Activated CD4-positive, alpha-beta memory T cell treated with anti-CD3 and anti-CD28 coated beads, Interleukin-2, amount 10 ng/mL, durations not matched to agents 7 days and 5 days (primary cell): ENCODE results near the gene GRN. TPM values are rescaled to one million over a fixed set of nuclear protein-coding genes. Genes with fewer than 3 reads are reported as not detected.
"Not testable (repeated sequence)": the region's sequence is repeated elsewhere in the genome, so short reads cannot be mapped to it uniquely, and the experiment has no call there.

Experiments used
- CTCF ChIA-PET: fragments of 350-600 bp; sonication (Branson Sonifier 250); formaldehyde crosslinking; loops from one replicate; lab custom pipeline; 2021; ENCODE audit warnings: antibody characterized with exemption, inconsistent platforms; lab: Charles Lee
- POLR2A ChIA-PET: fragments of 350-600 bp; sonication (Branson Sonifier 250); formaldehyde crosslinking; loops from one replicate; lab custom pipeline; 2021; ENCODE audit warnings: antibody characterized with exemption; lab: Charles Lee
- DNase-seq: peaks from one replicate; pipeline ENCODE4 v3.0.0-alpha.2; 2020
- H3K27ac Mint-ChIP-seq: one replicate; pipeline ENCODE4 v1.8.0; 2021; ENCODE audit warnings: mild to moderate bottlenecking, mixed read lengths
- H3K27me3 Mint-ChIP-seq: one replicate; pipeline ENCODE4 v1.8.0; 2021; ENCODE audit warnings: mixed read lengths
- H3K36me3 Mint-ChIP-seq: one replicate; pipeline ENCODE4 v1.8.0; 2021; ENCODE audit warnings: low read depth, mixed read lengths
- H3K4me1 Mint-ChIP-seq: one replicate; pipeline ENCODE4 v1.8.0; 2021; ENCODE audit warnings: mixed read lengths
- H3K4me3 Mint-ChIP-seq: one replicate; pipeline ENCODE4 v1.8.0; 2021; ENCODE audit warnings: mild to moderate bottlenecking, mixed read lengths
- H3K9me3 Mint-ChIP-seq: one replicate; pipeline ENCODE4 v1.8.0; 2021; ENCODE audit warnings: mixed read lengths
- total RNA-seq, 2 experiments: library from RNA; stranded (reverse); gene quantifications; one replicate each; pipeline ENCODE4 v1.2.3, GENCODE V29; 2021

Gene GRN
- total RNA-seq, 2 experiments from 2014 or later: 87.8 to 98.4 TPM

GRCh38 chr17:44369414-44370023 lies 24.4 kb downstream of the GRN start:
- H3K4me3 Mint-ChIP-seq, H3K4me1 Mint-ChIP-seq, H3K36me3 Mint-ChIP-seq, H3K27ac Mint-ChIP-seq, DNase-seq, H3K9me3 Mint-ChIP-seq: not testable (repeated sequence)
- POLR2A ChIA-PET: interaction anchor here (0.7 kb wide), 1 partner anchor 12 kb away, joined by 3 read pairs; no protein-coding TSS in a partner anchor
- CTCF ChIA-PET: interaction anchor here (0.6 to 1.8 kb wide), 5 partner anchors 11 to 68 kb away, joined by 3 to 8 read pairs (median 3); no protein-coding TSS in a partner anchor
- H3K27me3 Mint-ChIP-seq: peaks cover 43% of the 10 kb centered on the region

GRCh38 chr17:44372036-44372435 lies 26.9 kb downstream of the GRN start:
- no peak for DNase-seq
- Mint-ChIP-seq H3K4me3 (no peak overlapping the region), H3K27ac (no peak overlapping the region), H3K9me3 (no peaks in the 10 kb centered on the region), H3K36me3 (no peaks in the 10 kb centered on the region), H3K4me1 (peaks cover 7% of the 10 kb centered on the region), H3K27me3 (peaks cover 30% of the 10 kb centered on the region)
- ChIA-PET CTCF (interaction anchor here (1.3 kb wide), 1 partner anchor 9 kb away, joined by 4 read pairs; the partner anchor contains the start of gene FAM171A2), POLR2A (no interaction called here)

- POLR2A ChIA-PET: interaction anchor here (0.8 to 2.1 kb wide), 2 partner anchors 11 to 13 kb away, joined by 3 to 6 read pairs; partner anchors contain the start of gene FAM171A2
- Mint-ChIP-seq H3K36me3 (no peaks in the 10 kb centered on the region), H3K4me3 (no peak overlapping the region), H3K27me3 (peaks cover 15% of the 10 kb centered on the region), H3K4me1 (peaks cover 3% of the 10 kb centered on the region), H3K9me3 (no peaks in the 10 kb centered on the region), H3K27ac (no peak overlapping the region)
- DNase-seq: no peak
- CTCF ChIA-PET: no interaction called here
Observed at GRCh38 chr17:44374306-44375195, 29.4 kb downstream of the GRN start.

GRCh38 chr17:44375196-44376017 lies 30.3 kb downstream of the GRN start:
- Mint-ChIP-seq H3K9me3 (no peaks in the 10 kb centered on the region), H3K4me3 (no peak overlapping the region), H3K27ac (no peak overlapping the region), H3K27me3 (peaks cover 12% of the 10 kb centered on the region), H3K4me1 (no peaks in the 10 kb centered on the region), H3K36me3 (no peaks in the 10 kb centered on the region)
- no peak for DNase-seq
- POLR2A ChIA-PET: interaction anchor here (0.8 to 2.1 kb wide), 2 partner anchors 12 kb away, joined by 3 to 6 read pairs; partner anchors contain the start of gene FAM171A2
- CTCF ChIA-PET: interaction anchor here (1.0 to 1.7 kb wide), 4 partner anchors 8 to 24 kb away, joined by 3 to 5 read pairs (median 4); partner anchors contain the start of gene FAM171A2

DNA sequence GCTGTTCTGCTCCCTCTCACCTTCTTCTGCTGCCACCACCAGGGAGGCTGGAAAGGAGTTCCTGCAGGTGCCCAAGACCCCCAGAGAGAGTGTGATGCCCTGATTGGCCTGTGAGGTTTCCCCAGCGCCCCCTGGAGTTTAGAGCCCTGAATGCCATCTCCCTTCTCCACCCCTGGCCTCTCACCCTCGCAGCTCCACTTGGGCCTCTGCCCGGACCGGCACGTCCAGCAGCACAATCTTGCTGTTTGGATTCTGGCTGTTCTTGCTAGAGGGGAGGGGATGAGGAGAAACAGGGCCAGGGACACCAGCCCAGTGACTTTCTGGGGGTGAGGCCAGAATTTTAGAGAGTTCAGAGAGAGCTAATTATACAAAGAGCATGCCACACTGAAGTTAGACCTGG lies 31.0 kb downstream of the GRN start:
- H3K9me3 Mint-ChIP-seq: no peaks in the 10 kb centered on the region
- peaks cover 9% of the 10 kb centered on the region for H3K27me3 Mint-ChIP-seq
- H3K27ac Mint-ChIP-seq: no peak overlapping the region
- H3K36me3 Mint-ChIP-seq: no peaks in the 10 kb centered on the region
- H3K4me1 Mint-ChIP-seq: no peaks in the 10 kb centered on the region
- ChIA-PET POLR2A (interaction anchor here (2.1 kb wide), 1 partner anchor 13 kb away, joined by 6 read pairs; the partner anchor contains the start of gene FAM171A2), CTCF (interaction anchor here (1.0 to 1.7 kb wide), 4 partner anchors 8 to 25 kb away, joined by 3 to 5 read pairs (median 4); partner anchors contain the start of gene FAM171A2)
- DNase-seq: no peak
- H3K4me3 Mint-ChIP-seq: no peak overlapping the region

DNA sequence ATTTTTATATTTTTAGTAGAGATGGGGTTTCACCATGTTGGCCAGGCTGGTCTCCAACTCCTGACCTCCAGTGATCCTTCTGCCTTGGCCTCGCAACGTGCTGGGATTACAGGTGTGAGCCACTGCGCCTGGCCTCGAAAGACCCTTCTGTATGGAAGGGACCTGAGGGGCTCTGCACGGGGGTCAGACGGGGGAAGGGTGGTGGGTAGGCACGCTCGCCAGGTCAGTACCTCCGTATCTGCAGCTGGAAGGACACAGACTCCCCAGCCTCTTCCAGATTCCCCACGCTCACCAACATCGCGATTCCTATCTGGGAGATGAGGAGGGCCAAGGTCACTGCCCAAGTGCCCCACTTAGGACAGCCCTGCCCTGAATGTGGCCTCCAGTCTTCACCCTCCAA lies 31.7 kb downstream of the GRN start:
- DNase-seq: no peak
- Mint-ChIP-seq H3K27me3 (peaks cover 8% of the 10 kb centered on the region), H3K4me1 (no peaks in the 10 kb centered on the region), H3K27ac (no peak overlapping the region), H3K9me3 (no peaks in the 10 kb centered on the region), H3K4me3 (no peak overlapping the region), H3K36me3 (no peaks in the 10 kb centered on the region)
- ChIA-PET POLR2A (interaction anchor here (2.1 kb wide), 1 partner anchor 14 kb away, joined by 6 read pairs; the partner anchor contains the start of gene FAM171A2), CTCF (interaction anchor here (1.0 to 1.7 kb wide), 4 partner anchors 9 to 26 kb away, joined by 3 to 5 read pairs (median 4); partner anchors contain the start of gene FAM171A2)

DNA sequence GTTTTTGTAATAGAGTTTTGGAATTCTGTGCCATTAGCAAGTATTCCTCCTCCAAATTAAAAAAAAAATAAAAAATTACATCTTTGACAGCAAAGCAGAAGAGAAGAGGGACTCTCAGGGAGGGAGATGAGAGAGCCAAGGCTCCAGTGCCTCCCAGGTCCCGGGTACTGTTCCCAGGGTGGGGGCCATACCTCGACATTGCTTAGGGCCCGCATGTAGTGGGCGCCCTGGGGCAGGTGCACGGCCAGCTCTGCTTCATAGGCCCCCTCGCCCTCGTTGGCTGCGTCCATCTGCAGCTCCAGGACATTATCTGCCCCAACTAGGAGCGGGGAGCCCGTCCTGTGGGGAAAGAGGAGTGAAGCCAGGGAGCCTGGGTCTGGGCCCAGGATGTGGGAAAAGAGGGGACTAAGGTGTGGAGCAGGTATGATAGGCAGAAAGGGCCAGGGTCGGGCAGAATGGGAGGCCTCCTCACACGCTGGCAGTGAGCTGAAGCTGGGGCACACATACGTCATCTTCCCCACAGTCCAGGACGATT lies 33.1 kb downstream of the GRN start:
- Mint-ChIP-seq H3K27me3 (peaks cover 16% of the 10 kb centered on the region), H3K4me1 (no peaks in the 10 kb centered on the region), H3K36me3 (no peaks in the 10 kb centered on the region), H3K4me3 (no peak overlapping the region), H3K27ac (no peak overlapping the region), H3K9me3 (no peaks in the 10 kb centered on the region)
- no peak for DNase-seq
- CTCF ChIA-PET: no interaction called here
- POLR2A ChIA-PET: no interaction called here

DNA sequence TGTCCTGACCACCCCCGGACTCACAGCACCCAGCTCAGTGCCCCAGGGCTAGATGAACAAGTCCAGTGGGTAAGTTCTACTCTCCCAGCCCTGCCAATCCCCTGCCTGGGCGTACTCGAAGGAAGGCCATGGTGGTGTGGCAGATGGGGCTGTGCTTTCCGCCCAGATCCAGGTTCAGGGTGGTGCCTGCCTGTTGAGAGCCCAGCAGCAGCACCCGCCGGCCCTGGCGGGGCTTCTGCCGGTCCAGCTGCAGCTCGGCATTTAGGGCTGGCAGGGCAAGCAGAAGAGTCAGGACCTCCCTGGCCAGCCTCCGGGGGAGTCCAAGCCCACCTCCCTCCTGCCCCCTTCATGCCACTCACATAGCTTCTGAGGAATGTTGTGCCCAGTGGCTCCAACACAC lies 34.8 kb downstream of the GRN start:
- POLR2A ChIA-PET: no interaction called here
- H3K4me3 Mint-ChIP-seq: no peak overlapping the region
- no peak overlapping the region for H3K27ac Mint-ChIP-seq
- peaks cover 22% of the 10 kb centered on the region for H3K27me3 Mint-ChIP-seq
- H3K36me3 Mint-ChIP-seq: no peaks in the 10 kb centered on the region
- H3K9me3 Mint-ChIP-seq: no peaks in the 10 kb centered on the region
- H3K4me1 Mint-ChIP-seq: peaks cover 4% of the 10 kb centered on the region
- CTCF ChIA-PET: no interaction called here
- no peak for DNase-seq

DNA sequence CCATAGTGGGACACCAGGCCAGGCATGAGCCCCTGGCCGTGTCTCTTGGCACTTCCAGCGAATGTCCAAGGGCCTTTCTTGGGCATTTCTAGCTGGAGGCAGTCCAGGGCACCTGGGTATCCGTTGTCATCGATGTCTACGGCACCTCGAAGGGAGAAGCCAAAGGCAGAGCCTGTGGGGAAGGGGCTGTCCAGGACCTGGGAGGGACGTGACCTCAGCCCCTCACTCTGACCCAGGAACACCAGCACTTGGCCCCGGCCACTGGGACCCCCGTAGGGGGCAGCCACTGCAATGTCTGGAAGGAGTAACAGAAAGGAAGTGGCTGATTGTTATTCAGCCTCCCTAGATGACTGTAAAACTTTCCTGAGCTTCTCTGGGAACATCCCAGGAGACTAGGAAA lies 35.7 kb downstream of the GRN start:
- H3K9me3 Mint-ChIP-seq: no peaks in the 10 kb centered on the region
- no peaks in the 10 kb centered on the region for H3K36me3 Mint-ChIP-seq
- no peak overlapping the region for H3K4me3 Mint-ChIP-seq
- no peak overlapping the region for H3K27ac Mint-ChIP-seq
- POLR2A ChIA-PET: no interaction called here
- peaks cover 23% of the 10 kb centered on the region for H3K27me3 Mint-ChIP-seq
- CTCF ChIA-PET: no interaction called here
- DNase-seq: no peak
- peaks cover 7% of the 10 kb centered on the region for H3K4me1 Mint-ChIP-seq

DNA sequence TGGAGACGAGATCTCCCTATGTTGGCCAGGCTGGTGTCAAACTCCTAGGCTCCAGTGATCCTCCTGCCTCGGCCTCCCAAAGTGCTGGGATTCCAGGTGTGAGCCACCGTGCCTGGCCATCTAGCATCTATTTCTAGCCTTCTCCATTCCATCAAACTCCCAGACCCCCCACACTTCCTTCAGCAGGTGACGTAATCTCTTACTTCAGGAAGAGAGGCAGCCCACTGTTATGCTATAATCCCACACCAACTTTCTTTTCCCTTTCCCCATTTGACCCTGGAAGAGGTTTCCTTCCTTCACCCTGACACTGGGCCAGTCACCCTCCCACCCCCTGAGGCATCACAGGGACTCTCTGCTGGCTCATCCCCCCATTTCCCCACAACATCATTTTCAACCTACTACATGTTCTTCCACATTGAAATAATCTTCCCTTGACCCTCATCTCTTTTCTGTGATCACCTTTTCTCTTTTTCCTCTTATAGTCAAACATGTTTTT lies 36.8 kb downstream of the GRN start:
- no peaks in the 10 kb centered on the region for H3K9me3 Mint-ChIP-seq
- ChIA-PET POLR2A (no interaction called here), CTCF (interaction anchor here (0.5 to 0.7 kb wide), 2 partner anchors 12 to 106 kb away, joined by 3 read pairs; no protein-coding TSS in a partner anchor)
- no peak overlapping the region for H3K27ac Mint-ChIP-seq
- no peak overlapping the region for H3K4me3 Mint-ChIP-seq
- no peaks in the 10 kb centered on the region for H3K36me3 Mint-ChIP-seq
- DNase-seq: no peak
- H3K27me3 Mint-ChIP-seq: peaks cover 29% of the 10 kb centered on the region
- peaks cover 8% of the 10 kb centered on the region for H3K4me1 Mint-ChIP-seq

- CTCF ChIA-PET: no interaction called here
- POLR2A ChIA-PET: no interaction called here
- no peak for DNase-seq
- H3K9me3 Mint-ChIP-seq: no peaks in the 10 kb centered on the region
- H3K4me1 Mint-ChIP-seq: peaks cover 8% of the 10 kb centered on the region
- H3K27me3 Mint-ChIP-seq: peaks cover 31% of the 10 kb centered on the region
- H3K27ac Mint-ChIP-seq: no peak overlapping the region
- H3K4me3 Mint-ChIP-seq: no peak overlapping the region
- H3K36me3 Mint-ChIP-seq: no peaks in the 10 kb centered on the region
Observed at GRCh38 chr17:44382917-44383316, 37.8 kb downstream of the GRN start.

- peaks cover 8% of the 10 kb centered on the region for H3K4me1 Mint-ChIP-seq
- H3K27me3 Mint-ChIP-seq: peaks cover 31% of the 10 kb centered on the region
- no peaks in the 10 kb centered on the region for H3K36me3 Mint-ChIP-seq
- H3K4me3 Mint-ChIP-seq: no peak overlapping the region
- DNase-seq: no peak
- H3K27ac Mint-ChIP-seq: no peak overlapping the region
- no peaks in the 10 kb centered on the region for H3K9me3 Mint-ChIP-seq
- ChIA-PET POLR2A (no interaction called here), CTCF (no interaction called here)
Observed at GRCh38 chr17:44383363-44383762, 38.3 kb downstream of the GRN start.
